Measurements from ENCODE around the gene CLASRP.

CLASRP gene

DNA sequence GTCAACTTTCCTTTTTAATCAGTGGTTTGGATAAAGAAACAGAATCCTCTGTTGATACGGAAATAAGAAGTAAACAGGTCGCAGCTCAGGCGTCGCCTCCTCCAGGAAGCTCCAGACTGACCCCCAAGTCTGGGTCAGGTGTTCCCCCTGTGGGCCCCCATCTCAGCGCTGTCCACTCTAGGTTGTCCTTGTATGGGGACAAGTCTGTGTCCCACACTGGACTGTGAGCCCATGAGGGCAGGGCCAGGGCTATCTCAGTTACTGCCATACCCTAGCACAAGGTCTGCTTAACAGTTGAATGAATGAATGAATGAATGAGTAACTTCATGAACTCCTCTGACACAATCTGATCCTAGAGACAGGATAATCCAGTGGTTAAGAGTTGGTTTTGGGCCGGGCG is 7.5 kb downstream of the CLASRP start:
- TF ChIP-seq, protein P1, sequence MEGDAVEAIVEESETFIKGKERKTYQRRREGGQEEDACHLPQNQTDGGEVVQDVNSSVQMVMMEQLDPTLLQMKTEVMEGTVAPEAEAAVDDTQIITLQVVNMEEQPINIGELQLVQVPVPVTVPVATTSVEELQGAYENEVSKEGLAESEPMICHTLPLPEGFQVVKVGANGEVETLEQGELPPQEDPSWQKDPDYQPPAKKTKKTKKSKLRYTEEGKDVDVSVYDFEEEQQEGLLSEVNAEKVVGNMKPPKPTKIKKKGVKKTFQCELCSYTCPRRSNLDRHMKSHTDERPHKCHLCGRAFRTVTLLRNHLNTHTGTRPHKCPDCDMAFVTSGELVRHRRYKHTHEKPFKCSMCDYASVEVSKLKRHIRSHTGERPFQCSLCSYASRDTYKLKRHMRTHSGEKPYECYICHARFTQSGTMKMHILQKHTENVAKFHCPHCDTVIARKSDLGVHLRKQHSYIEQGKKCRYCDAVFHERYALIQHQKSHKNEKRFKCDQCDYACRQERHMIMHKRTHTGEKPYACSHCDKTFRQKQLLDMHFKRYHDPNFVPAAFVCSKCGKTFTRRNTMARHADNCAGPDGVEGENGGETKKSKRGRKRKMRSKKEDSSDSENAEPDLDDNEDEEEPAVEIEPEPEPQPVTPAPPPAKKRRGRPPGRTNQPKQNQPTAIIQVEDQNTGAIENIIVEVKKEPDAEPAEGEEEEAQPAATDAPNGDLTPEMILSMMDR (IDR thresholded peaks at IDR 0.05; ENCODE audit: low read depth, low read length, poor library complexity, severe bottlenecking), result no peak
- Histone ChIP-seq H3K9me3 (ENCODE audit: control insufficient read depth, insufficient read depth, low read length) (no peaks in the 10 kb centered on the region), H3K4me3 (ENCODE audit: low read length) (peak overlapping the region; percentile 72), H3F3A (ENCODE audit: control insufficient read depth, insufficient read depth) (peaks cover 17% of the 10 kb centered on the region), H3K36me3 (ENCODE audit: control insufficient read depth, low read length) (peaks cover 82% of the 10 kb centered on the region), H4K20me1 (ENCODE audit: control insufficient read depth, insufficient read depth, low read depth, low read length) (peaks cover 5% of the 10 kb centered on the region; the same call in 1 of the 2 replicates), H3K27ac (ENCODE audit: low read depth, low read length) (peak overlapping the region; percentile 93), H3K4me1 (ENCODE audit: control insufficient read depth, low read length) (peaks cover 84% of the 10 kb centered on the region), H3K27me3 (ENCODE audit: control insufficient read depth, low read length) (no peaks in the 10 kb centered on the region), H3K9me2 (replicated peaks; ENCODE audit: control insufficient read depth, low read length) (no peaks in the 10 kb centered on the region), H3K79me2 (ENCODE audit: control insufficient read depth, low read length) (peaks cover 98% of the 10 kb centered on the region), H3K4me2 (ENCODE audit: low read length) (peak overlapping the region; percentile 80)

DNA sequence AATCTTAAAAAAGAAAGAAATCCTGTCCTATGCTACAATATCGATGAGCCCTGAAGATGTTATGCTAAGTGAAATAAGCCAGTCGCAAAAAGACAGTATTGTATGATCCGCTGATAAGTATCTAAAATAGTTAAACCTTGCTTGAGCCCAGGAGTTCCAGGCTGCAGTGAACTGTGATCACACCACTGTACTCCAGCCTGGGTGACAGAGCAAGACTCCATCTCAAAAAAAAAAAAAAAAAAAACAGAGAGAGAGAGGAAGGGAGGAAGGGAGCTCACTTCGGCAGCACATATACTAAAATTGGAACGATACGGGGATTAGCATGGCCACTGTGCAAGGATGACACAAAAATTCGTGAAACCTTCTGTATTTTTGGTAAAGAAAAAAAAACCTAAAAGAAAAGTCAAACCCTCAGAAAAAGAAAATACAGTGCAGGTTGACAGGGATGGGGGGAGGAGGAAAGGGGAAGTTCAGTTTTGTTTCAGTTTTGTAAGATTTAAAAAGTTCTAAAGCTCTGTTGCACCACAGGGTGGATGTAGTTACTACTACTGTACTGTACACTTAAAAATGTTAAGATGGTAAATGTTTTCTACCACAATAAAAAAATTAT is 8.4 kb downstream of the CLASRP start:
- no peaks in the 10 kb centered on the region for H3K9me2 ChIP-seq (replicated peaks; ENCODE audit: control insufficient read depth, low read length)
- H3K36me3 ChIP-seq (ENCODE audit: control insufficient read depth, low read length), result peaks cover 80% of the 10 kb centered on the region
- H3K79me2 ChIP-seq (ENCODE audit: control insufficient read depth, low read length), result peaks cover 98% of the 10 kb centered on the region
- H3K4me1 ChIP-seq (ENCODE audit: control insufficient read depth, low read length), result peaks cover 86% of the 10 kb centered on the region
- no peaks in the 10 kb centered on the region for H3K27me3 ChIP-seq (ENCODE audit: control insufficient read depth, low read length)
- H3K4me3 ChIP-seq (ENCODE audit: low read length), result peak overlapping the region; percentile 72
- H4K20me1 ChIP-seq (ENCODE audit: control insufficient read depth, insufficient read depth, low read depth, low read length), result no peaks in the 10 kb centered on the region
- H3F3A ChIP-seq (ENCODE audit: control insufficient read depth, insufficient read depth), result peaks cover 17% of the 10 kb centered on the region
- peak overlapping the region; percentile 80 for H3K4me2 ChIP-seq (ENCODE audit: low read length)
- no peak for TF ChIP-seq EZH2phosphoT487 (IDR thresholded peaks at IDR 0.05; ENCODE audit: borderline replicate concordance, low read length)
- TF ChIP-seq, protein P1 (IDR thresholded peaks at IDR 0.05; ENCODE audit: low read depth, low read length, poor library complexity, severe bottlenecking), result no peak
- no peaks in the 10 kb centered on the region for H3K9me3 ChIP-seq (ENCODE audit: control insufficient read depth, insufficient read depth, low read length)
- peak overlapping the region; percentile 93 for H3K27ac ChIP-seq (ENCODE audit: low read depth, low read length)

DNA sequence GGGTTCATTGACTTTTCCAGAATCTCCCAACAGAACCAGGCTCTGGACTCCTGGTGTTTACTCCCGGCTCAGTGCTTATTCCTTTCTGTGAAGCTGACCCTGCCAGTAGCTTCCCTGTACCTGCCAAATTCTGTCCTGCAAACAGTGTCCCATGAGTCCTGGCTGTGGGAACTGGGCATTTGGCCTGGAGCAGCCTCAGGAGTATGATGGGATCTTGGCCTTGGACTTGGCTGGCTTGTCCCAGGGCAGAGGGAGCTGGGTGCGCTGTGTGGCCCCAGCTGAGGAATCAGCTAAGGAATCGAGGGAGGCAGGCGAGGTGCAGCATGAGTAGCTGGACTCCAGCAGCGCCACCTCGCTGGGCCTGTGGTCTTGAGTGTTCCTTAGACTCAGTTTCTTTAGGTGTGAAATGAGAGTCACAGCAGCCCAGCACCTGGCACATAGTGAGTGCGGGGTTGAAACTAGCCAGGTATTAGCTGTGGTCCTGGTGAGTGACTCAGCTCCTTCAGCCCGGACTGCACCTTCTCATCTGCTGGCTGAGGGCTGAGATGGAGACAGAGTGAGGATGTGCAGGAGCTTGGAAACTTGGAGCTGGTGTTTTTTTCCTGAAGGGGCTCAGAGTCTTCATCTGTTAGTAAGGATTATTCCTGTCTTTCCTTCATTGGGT is 10.4 kb downstream of the CLASRP start:
- Histone ChIP-seq H3K4me2 (ENCODE audit: low read length) (peak overlapping the region; percentile 22), H4K20me1 (ENCODE audit: control insufficient read depth, insufficient read depth, low read depth, low read length) (no peaks in the 10 kb centered on the region)
- TF ChIP-seq, protein P1 (IDR thresholded peaks at IDR 0.05; ENCODE audit: low read depth, low read length, poor library complexity, severe bottlenecking), result no peak
- no peak for TF ChIP-seq EZH2phosphoT487 (IDR thresholded peaks at IDR 0.05; ENCODE audit: borderline replicate concordance, low read length)

More for the DNA sequence above, 10.4 kb downstream of the CLASRP start:
- Histone ChIP-seq H3K27ac (ENCODE audit: low read depth, low read length) (peak overlapping the region; percentile 3; the same call in 1 of the 2 replicates), H3K4me3 (ENCODE audit: low read length) (no peak overlapping the region), H3K79me2 (ENCODE audit: control insufficient read depth, low read length) (peaks cover 94% of the 10 kb centered on the region), H3K9me2 (replicated peaks; ENCODE audit: control insufficient read depth, low read length) (no peaks in the 10 kb centered on the region), H3K27me3 (ENCODE audit: control insufficient read depth, low read length) (no peaks in the 10 kb centered on the region), H3K36me3 (ENCODE audit: control insufficient read depth, low read length) (peaks cover 83% of the 10 kb centered on the region), H3F3A (ENCODE audit: control insufficient read depth, insufficient read depth) (peaks cover 17% of the 10 kb centered on the region), H3K9me3 (ENCODE audit: control insufficient read depth, insufficient read depth, low read length) (no peaks in the 10 kb centered on the region), H3K4me1 (ENCODE audit: control insufficient read depth, low read length) (peaks cover 86% of the 10 kb centered on the region)
